Liver (tissue), 3 donors: ENCODE results near the gene HOXA7.

ENCODE experiments used
- ATF3 ChIP-seq: IDR thresholded peaks from 2 replicates; pipeline ENCODE4 v1.6.1; 2016; ENCODE audit warnings: antibody characterized with exemption
- CTCF ChIP-seq: fragments of 150-350 bp; IDR thresholded peaks from 2 replicates; pipeline ENCODE4 v1.5.1; 2017; ENCODE audit warnings: improper control_type of control experiment, low read depth, low read length; ENCODE audit not compliant: missing input control
- FOXA1 ChIP-seq: IDR thresholded peaks from 2 replicates; pipeline ENCODE4 v1.6.1; 2016; ENCODE audit warnings: antibody characterized with exemption
- REST ChIP-seq: IDR thresholded peaks from 2 replicates; pipeline ENCODE4 v1.6.1; 2016; ENCODE audit warnings: antibody characterized with exemption, mild to moderate bottlenecking
- RXRA ChIP-seq, 2 donors: IDR thresholded peaks; 2 replicates each; pipeline ENCODE4 v1.6.1; 2017 to 2018; ENCODE audit warnings: antibody characterized with exemption in 2 of 2, mild to moderate bottlenecking in 1 of 2
- TAF1 ChIP-seq: conservative IDR thresholded peaks from 2 replicates; pipeline ENCODE4 v1.6.1; 2016; ENCODE audit warnings: antibody characterized with exemption, mild to moderate bottlenecking
- YY1 ChIP-seq: IDR thresholded peaks from 2 replicates; pipeline ENCODE4 v1.6.1; 2016; ENCODE audit warnings: antibody characterized with exemption, mild to moderate bottlenecking
- donor health status: healthy.
- donor health status: healthy.

- TF ChIP-seq REST (no peak), CTCF (no peak), TAF1 (no peak), ATF3 (no peak), RXRA (IDR thresholded peaks at IDR 0.05) (no peak), FOXA1 (no peak), YY1 (no peak)
These were observed 6.2 kb upstream of the HOXA7 start for GRCh38 chr7:27162561-27163287.
